ENCODE measurements around the gene MERTK. TPM values are rescaled to one million over a fixed set of nuclear protein-coding genes. Genes with fewer than 3 reads are reported as not detected.
"Not testable (repeated sequence)": the region's sequence is repeated elsewhere in the genome, so short reads cannot be mapped to it uniquely, and the experiment has no call there.

MERTK gene
- total RNA-seq, 1 donor from 2014 or later, result 3.3 TPM

DNA sequence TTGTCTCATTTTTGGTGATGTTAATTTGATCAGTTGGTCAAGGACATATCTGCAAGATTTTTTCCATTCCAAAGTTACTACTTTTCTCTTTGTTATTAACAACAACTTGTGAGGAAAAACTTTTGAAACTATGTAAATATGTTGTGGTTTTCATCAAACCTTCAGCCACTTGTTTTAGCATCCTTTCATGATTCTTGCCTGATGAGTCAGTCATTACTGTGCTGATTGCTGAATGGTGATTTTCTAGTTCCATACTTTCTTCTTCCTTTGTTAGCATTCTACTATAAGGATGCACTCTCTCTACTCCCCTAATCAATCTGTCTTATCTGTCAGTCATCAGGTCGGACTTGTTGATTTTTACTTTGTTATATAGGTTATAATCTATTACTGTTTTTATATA lies 167.6 kb downstream of the MERTK start:
- no peak for DNase-seq (ENCODE audit: low read depth, low spot score)
- Mint-ChIP-seq H3K27me3 (ENCODE audit: low read depth) (no peaks in the 10 kb centered on the region), H3K9me3 (peaks cover 5% of the 10 kb centered on the region), H3K4me3 (no peak overlapping the region), H3K4me1 (no peaks in the 10 kb centered on the region), H3K36me3 (ENCODE audit: low read depth) (peaks cover 26% of the 10 kb centered on the region), H3K27ac (ENCODE audit: unreplicated experiment) (no peak overlapping the region)
- TF ChIP-seq, protein P1, sequence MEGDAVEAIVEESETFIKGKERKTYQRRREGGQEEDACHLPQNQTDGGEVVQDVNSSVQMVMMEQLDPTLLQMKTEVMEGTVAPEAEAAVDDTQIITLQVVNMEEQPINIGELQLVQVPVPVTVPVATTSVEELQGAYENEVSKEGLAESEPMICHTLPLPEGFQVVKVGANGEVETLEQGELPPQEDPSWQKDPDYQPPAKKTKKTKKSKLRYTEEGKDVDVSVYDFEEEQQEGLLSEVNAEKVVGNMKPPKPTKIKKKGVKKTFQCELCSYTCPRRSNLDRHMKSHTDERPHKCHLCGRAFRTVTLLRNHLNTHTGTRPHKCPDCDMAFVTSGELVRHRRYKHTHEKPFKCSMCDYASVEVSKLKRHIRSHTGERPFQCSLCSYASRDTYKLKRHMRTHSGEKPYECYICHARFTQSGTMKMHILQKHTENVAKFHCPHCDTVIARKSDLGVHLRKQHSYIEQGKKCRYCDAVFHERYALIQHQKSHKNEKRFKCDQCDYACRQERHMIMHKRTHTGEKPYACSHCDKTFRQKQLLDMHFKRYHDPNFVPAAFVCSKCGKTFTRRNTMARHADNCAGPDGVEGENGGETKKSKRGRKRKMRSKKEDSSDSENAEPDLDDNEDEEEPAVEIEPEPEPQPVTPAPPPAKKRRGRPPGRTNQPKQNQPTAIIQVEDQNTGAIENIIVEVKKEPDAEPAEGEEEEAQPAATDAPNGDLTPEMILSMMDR (conservative IDR thresholded peaks at IDR 0.05), result no peak

DNA sequence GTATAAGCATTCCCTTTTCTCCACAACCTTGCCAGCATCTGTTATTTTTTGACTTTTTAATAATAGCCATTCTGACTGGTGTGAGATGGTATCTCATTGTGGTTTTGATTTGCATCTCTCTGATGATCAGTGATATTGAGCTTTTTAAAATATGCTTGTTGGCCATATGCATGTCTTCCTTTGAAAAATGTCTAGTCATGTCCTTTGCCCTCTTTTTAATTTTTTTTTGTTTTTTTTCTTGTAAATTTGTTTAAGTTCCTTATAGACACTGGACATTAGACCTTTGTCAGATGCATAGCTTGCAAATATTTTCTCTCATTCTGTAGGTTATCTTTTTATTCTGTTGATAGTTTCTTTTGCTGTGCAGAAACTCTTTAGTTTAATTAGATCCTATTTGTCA lies 171.4 kb downstream of the MERTK start:
- H3K27me3 Mint-ChIP-seq (ENCODE audit: low read depth); H3K27ac Mint-ChIP-seq (ENCODE audit: unreplicated experiment); DNase-seq (ENCODE audit: low read depth, low spot score); H3K4me3 Mint-ChIP-seq; H3K4me1 Mint-ChIP-seq: not testable (repeated sequence)
- Mint-ChIP-seq H3K9me3 (peaks cover 23% of the 10 kb centered on the region), H3K36me3 (ENCODE audit: low read depth) (peaks cover 48% of the 10 kb centered on the region)

DNA sequence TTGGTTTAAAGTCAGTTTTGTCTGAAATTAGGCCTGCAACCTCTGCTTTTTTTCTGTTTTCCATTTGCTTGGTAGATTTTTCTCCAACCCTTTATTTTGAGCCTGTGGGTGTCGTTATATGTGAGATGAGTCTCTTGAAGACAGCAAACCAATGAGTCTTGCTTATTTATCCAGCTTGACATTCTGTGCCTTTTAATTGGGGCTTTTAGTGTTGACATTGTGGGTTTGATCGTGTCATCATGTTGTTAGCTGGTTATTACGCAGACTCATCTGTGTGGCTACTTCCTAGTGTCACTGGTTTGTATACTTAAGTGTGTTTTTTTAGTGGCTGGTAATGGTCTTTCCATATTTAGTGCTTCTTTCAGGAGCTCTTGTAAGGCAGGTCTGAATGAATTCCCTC lies 175.5 kb downstream of the MERTK start:
- no peak for DNase-seq (ENCODE audit: low read depth, low spot score)
- H3K9me3 Mint-ChIP-seq, result peaks cover 23% of the 10 kb centered on the region
- H3K4me1 Mint-ChIP-seq, result peaks cover 5% of the 10 kb centered on the region
- no peak overlapping the region for H3K4me3 Mint-ChIP-seq
- H3K36me3 Mint-ChIP-seq (ENCODE audit: low read depth), result peaks cover 48% of the 10 kb centered on the region
- H3K27ac Mint-ChIP-seq (ENCODE audit: unreplicated experiment), result no peak overlapping the region
- H3K27me3 Mint-ChIP-seq (ENCODE audit: low read depth), result no peaks in the 10 kb centered on the region
- TF ChIP-seq, protein P1 (conservative IDR thresholded peaks at IDR 0.05), result no peak

DNA sequence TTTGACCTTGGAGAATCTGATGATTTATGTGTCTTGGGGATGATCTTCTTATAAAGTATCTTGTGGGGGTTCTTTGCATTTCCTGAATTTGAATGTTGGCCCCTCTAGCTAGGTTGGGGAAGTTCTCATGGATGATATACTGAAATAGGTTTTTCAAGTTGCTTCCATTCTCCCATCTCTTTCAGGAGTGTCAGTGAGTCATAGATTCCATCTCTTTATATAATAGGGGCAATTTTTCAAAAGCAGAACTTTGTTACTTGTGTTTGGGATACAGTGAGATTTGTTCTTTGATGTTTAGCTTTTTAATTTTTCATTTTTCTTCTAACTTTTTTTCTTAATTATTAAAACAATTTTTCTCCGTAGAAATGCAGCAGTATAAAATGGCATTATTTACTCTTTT lies 176.1 kb downstream of the MERTK start:
- H3K27me3 Mint-ChIP-seq (ENCODE audit: low read depth), result no peaks in the 10 kb centered on the region
- TF ChIP-seq, protein P1 (conservative IDR thresholded peaks at IDR 0.05), result no peak
- DNase-seq (ENCODE audit: low read depth, low spot score), result no peak
- peaks cover 19% of the 10 kb centered on the region for H3K9me3 Mint-ChIP-seq
- H3K4me1 Mint-ChIP-seq, result peaks cover 5% of the 10 kb centered on the region
- H3K27ac Mint-ChIP-seq (ENCODE audit: unreplicated experiment), result no peak overlapping the region
- peaks cover 46% of the 10 kb centered on the region for H3K36me3 Mint-ChIP-seq (ENCODE audit: low read depth)
- H3K4me3 Mint-ChIP-seq, result no peak overlapping the region

DNA sequence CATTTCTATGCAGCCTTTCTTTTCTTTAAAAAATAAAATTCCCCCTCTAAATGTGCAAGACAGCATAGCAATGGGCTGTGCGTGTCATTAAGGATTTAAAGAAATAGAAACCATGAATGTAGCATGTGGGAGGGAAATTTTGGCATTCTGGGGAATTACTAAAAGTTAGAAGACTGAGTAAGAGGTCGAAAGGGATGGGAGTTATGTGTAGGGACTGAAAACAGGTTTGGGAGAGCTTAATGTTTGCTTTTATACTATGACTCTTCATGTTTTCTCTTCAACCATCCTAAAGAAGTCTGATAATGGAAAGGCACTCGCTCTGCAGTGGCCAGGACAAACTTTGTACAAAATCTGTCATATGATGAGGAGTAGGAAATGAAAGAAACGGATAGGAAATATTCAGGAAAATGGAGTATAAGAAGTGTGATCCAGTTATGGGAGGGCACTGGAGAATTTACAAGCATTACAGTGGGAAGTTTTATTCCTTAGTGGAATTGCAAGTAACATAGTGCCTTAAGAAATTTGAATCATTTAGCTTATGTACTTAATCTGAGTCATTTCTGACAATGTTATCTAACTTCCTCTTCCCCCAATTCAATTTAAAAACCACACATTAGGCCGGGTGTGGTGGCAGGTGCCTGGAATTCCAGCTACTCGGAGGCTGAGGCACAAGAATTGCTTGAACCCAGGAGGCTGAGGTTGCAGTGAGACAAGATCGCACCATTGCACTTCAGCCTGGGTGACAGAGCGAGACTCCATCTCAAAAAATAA lies 177.3 kb downstream of the MERTK start:
- TF ChIP-seq, protein P1 (conservative IDR thresholded peaks at IDR 0.05), result no peak
- no peak for DNase-seq (ENCODE audit: low read depth, low spot score)
- Mint-ChIP-seq H3K36me3 (ENCODE audit: low read depth) (peaks cover 37% of the 10 kb centered on the region), H3K9me3 (peaks cover 18% of the 10 kb centered on the region), H3K4me3 (no peak overlapping the region), H3K4me1 (peaks cover 5% of the 10 kb centered on the region), H3K27me3 (ENCODE audit: low read depth) (no peaks in the 10 kb centered on the region), H3K27ac (ENCODE audit: unreplicated experiment) (no peak overlapping the region)

DNA sequence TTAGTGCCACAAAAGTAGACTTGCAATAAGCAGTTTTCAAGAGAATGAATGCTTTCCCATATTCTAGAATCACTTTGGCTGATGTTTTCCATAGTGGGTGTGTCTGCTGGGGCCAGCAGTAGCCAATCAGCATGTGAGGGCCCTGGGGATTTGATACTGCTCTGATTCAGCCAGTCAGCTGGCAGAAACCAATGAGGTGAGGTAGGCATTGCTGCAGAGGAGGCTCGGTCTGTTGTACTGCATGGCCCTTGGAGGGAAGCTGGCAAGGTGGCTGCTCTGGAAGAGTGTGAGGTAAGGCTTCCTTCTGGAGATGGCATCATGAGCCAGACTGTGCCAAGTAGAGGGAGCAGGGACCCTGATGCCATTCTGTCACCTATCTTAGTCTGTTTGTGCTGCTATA lies 179.4 kb downstream of the MERTK start:
- H3K27me3 Mint-ChIP-seq (ENCODE audit: low read depth), result no peaks in the 10 kb centered on the region
- peaks cover 5% of the 10 kb centered on the region for H3K4me1 Mint-ChIP-seq
- no peak overlapping the region for H3K4me3 Mint-ChIP-seq
- H3K27ac Mint-ChIP-seq (ENCODE audit: unreplicated experiment), result no peak overlapping the region
- DNase-seq (ENCODE audit: low read depth, low spot score), result no peak
- H3K36me3 Mint-ChIP-seq (ENCODE audit: low read depth), result peaks cover 30% of the 10 kb centered on the region
- TF ChIP-seq, protein P1 (conservative IDR thresholded peaks at IDR 0.05), result no peak
- peaks cover 10% of the 10 kb centered on the region for H3K9me3 Mint-ChIP-seq

All from neural crest cell (in vitro differentiated cells).